H1 (cell line): ENCODE results near the gene NCLN. TPM values are rescaled to one million over a fixed set of nuclear protein-coding genes. Genes with fewer than 3 reads are reported as not detected.

Source experiments
- BACH1 ChIP-seq: IDR thresholded peaks from 2 replicates; pipeline ENCODE4 v1.6.1; 2012; ENCODE audit warnings: low read length, improper control_type of control experiment
- polyA plus RNA-seq, 7 experiments: library from polyadenylated mRNA; depleted of rRNA in 3 of 7; stranded (reverse) in 5 of 7; unstranded in 2 of 7; fragments of >200 nt in 5 of 7; fragments of 200-250 nt in 2 of 7; gene quantifications; 1 replicate in 5 of 7; 2 replicates in 1 of 7; 4 replicates in 1 of 7; pipeline versions ENCODE4 v1.2.1 to v1.2.3, GENCODE V29; 2011 to 2013; ENCODE audit warnings: missing spikeins in 2 of 7, mixed read lengths in 2 of 7
- total RNA-seq: library from RNA; stranded (reverse); fragmentation: NEBNext Ultra II Directional; extraction: Animal tissue kit (Norgen Biotek cat#: 25700); gene quantifications from 2 replicates; pipeline ENCODE4 v1.2.1, GENCODE V29; 2021
- TF ChIP-seq, protein P1 (sequence below): fragments of 300-600 bp; sonication (generic); IDR thresholded peaks from 2 replicates; pipeline ENCODE4 v1.7.1; 2012; ENCODE audit warnings: low read length, moderate library complexity, mild to moderate bottlenecking, inconsistent platforms; ENCODE audit not compliant: insufficient replicate concordance

Gene NCLN
- total and polyA plus RNA-seq, 2 of the 8 experiments (the other 6 are each of a cell fraction or from before 2014, with no cell fraction given): 89.2 to 103 TPM

DNA sequence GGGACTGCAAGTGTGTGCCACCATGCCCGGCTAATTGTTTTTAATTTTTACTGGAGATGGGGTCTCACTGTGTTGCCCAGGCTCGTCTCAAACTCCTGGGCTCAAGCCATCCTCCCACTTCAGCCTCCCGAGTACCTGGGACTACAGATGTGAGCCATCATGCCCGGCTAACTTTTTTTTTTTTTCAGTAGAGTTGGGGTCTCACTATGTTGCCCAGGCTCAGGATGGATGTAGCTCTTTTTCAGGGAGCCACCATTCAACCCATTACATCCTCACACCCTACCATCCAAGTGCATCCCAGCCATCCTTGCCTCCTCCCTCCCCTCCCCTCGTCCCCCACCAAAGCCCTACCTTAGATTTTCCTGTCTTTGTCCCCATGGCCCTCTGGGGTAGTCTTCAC lies 53.6 kb downstream of the NCLN start (continued):
- TF ChIP-seq, protein P1, sequence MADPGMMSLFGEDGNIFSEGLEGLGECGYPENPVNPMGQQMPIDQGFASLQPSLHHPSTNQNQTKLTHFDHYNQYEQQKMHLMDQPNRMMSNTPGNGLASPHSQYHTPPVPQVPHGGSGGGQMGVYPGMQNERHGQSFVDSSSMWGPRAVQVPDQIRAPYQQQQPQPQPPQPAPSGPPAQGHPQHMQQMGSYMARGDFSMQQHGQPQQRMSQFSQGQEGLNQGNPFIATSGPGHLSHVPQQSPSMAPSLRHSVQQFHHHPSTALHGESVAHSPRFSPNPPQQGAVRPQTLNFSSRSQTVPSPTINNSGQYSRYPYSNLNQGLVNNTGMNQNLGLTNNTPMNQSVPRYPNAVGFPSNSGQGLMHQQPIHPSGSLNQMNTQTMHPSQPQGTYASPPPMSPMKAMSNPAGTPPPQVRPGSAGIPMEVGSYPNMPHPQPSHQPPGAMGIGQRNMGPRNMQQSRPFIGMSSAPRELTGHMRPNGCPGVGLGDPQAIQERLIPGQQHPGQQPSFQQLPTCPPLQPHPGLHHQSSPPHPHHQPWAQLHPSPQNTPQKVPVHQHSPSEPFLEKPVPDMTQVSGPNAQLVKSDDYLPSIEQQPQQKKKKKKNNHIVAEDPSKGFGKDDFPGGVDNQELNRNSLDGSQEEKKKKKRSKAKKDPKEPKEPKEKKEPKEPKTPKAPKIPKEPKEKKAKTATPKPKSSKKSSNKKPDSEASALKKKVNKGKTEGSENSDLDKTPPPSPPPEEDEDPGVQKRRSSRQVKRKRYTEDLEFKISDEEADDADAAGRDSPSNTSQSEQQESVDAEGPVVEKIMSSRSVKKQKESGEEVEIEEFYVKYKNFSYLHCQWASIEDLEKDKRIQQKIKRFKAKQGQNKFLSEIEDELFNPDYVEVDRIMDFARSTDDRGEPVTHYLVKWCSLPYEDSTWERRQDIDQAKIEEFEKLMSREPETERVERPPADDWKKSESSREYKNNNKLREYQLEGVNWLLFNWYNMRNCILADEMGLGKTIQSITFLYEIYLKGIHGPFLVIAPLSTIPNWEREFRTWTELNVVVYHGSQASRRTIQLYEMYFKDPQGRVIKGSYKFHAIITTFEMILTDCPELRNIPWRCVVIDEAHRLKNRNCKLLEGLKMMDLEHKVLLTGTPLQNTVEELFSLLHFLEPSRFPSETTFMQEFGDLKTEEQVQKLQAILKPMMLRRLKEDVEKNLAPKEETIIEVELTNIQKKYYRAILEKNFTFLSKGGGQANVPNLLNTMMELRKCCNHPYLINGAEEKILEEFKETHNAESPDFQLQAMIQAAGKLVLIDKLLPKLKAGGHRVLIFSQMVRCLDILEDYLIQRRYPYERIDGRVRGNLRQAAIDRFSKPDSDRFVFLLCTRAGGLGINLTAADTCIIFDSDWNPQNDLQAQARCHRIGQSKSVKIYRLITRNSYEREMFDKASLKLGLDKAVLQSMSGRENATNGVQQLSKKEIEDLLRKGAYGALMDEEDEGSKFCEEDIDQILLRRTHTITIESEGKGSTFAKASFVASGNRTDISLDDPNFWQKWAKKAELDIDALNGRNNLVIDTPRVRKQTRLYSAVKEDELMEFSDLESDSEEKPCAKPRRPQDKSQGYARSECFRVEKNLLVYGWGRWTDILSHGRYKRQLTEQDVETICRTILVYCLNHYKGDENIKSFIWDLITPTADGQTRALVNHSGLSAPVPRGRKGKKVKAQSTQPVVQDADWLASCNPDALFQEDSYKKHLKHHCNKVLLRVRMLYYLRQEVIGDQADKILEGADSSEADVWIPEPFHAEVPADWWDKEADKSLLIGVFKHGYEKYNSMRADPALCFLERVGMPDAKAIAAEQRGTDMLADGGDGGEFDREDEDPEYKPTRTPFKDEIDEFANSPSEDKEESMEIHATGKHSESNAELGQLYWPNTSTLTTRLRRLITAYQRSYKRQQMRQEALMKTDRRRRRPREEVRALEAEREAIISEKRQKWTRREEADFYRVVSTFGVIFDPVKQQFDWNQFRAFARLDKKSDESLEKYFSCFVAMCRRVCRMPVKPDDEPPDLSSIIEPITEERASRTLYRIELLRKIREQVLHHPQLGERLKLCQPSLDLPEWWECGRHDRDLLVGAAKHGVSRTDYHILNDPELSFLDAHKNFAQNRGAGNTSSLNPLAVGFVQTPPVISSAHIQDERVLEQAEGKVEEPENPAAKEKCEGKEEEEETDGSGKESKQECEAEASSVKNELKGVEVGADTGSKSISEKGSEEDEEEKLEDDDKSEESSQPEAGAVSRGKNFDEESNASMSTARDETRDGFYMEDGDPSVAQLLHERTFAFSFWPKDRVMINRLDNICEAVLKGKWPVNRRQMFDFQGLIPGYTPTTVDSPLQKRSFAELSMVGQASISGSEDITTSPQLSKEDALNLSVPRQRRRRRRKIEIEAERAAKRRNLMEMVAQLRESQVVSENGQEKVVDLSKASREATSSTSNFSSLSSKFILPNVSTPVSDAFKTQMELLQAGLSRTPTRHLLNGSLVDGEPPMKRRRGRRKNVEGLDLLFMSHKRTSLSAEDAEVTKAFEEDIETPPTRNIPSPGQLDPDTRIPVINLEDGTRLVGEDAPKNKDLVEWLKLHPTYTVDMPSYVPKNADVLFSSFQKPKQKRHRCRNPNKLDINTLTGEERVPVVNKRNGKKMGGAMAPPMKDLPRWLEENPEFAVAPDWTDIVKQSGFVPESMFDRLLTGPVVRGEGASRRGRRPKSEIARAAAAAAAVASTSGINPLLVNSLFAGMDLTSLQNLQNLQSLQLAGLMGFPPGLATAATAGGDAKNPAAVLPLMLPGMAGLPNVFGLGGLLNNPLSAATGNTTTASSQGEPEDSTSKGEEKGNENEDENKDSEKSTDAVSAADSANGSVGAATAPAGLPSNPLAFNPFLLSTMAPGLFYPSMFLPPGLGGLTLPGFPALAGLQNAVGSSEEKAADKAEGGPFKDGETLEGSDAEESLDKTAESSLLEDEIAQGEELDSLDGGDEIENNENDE: no peak
- no peak for TF ChIP-seq BACH1
